Measurements from ENCODE around the gene CERS1.

DNA sequence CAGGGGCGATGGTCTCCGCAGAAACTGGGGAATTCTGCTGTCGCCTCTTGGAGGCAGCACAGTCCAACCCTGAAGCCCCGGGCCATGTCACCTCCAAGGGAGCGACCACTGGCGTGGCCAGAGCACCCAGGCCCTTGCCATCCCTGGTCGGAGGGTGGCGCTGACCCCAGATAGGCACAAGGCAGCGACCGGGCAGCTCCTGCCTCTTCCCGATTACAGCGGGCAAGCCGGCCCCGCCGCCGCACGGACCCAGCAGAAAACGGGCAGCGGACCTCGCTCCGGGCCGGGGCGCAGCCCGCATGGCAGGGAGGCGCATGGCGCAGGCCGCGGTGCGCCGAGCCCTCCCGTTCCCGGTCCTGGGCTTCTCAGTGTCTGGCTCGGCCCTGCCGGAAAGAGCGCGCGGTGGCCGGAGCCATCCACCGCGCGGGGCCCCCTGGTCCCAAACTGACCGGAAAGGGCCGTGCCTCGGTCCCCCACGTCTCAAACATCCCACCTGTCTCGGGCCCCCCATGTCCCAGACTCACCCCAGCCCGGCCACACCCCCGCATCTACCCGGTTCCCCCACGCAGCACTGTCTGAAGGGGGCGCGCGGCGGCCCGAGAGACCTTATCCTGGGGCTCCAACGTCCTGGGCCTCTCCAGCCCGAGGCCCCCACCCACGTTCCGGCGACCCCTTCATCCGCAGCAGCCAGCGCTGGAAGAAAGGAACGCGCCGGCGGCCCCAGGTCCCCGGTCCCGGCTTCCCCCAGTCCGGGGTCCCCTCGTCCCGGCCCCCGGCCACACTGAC lies 727 bp downstream of the CERS1 start:
- TF ChIP-seq, protein P1, sequence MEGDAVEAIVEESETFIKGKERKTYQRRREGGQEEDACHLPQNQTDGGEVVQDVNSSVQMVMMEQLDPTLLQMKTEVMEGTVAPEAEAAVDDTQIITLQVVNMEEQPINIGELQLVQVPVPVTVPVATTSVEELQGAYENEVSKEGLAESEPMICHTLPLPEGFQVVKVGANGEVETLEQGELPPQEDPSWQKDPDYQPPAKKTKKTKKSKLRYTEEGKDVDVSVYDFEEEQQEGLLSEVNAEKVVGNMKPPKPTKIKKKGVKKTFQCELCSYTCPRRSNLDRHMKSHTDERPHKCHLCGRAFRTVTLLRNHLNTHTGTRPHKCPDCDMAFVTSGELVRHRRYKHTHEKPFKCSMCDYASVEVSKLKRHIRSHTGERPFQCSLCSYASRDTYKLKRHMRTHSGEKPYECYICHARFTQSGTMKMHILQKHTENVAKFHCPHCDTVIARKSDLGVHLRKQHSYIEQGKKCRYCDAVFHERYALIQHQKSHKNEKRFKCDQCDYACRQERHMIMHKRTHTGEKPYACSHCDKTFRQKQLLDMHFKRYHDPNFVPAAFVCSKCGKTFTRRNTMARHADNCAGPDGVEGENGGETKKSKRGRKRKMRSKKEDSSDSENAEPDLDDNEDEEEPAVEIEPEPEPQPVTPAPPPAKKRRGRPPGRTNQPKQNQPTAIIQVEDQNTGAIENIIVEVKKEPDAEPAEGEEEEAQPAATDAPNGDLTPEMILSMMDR (IDR thresholded peaks at IDR 0.05; ENCODE audit: low read depth, low read length, poor library complexity, severe bottlenecking): no peak
- no peak for TF ChIP-seq EZH2phosphoT487 (IDR thresholded peaks at IDR 0.05; ENCODE audit: borderline replicate concordance, low read length)

Data from DOHH2 (cell line).